Epithelial cell of esophagus (primary cell): ENCODE results near the gene PAGE4.

Experiments
- DNase-seq: peaks from one replicate; pipeline ENCODE4 v3.0.0; 2010; ENCODE audit warnings: low read depth
- H3K4me3 ChIP-seq: 2 replicates; pipeline ENCODE4 v1.5.1; 2011; ENCODE audit warnings: mild to moderate bottlenecking, low read length, control low read depth
- CTCF ChIP-seq: IDR thresholded peaks from 2 replicates; pipeline ENCODE4 v1.5.1; 2011; ENCODE audit warnings: low read depth, mild to moderate bottlenecking, low read length, control low read depth, inconsistent platforms; ENCODE audit not compliant: insufficient read depth; ENCODE audit errors: missing control alignments

PAGE4 gene

GRCh38 chrX:49862093-49862492 is 33.0 kb downstream of the PAGE4 start:
- no peak for TF ChIP-seq CTCF
- no peak overlapping the region for H3K4me3 ChIP-seq
- no peak for DNase-seq

- H3K4me3 ChIP-seq = no peak overlapping the region
- no peak for TF ChIP-seq CTCF
- no peak for DNase-seq
Measured at GRCh38 chrX:49868739-49869138, 39.6 kb downstream of the PAGE4 start.

GRCh38 chrX:49876750-49877149 is 47.6 kb downstream of the PAGE4 start:
- peak; percentile 50 for TF ChIP-seq CTCF
- no peak overlapping the region for H3K4me3 ChIP-seq
- peak; percentile 40 for DNase-seq

GRCh38 chrX:49877397-49878101 is 48.4 kb downstream of the PAGE4 start:
- no peak for DNase-seq
- no peak for TF ChIP-seq CTCF
- H3K4me3 ChIP-seq = no peak overlapping the region

- no peak for TF ChIP-seq CTCF
- DNase-seq = no peak
- peak overlapping the region; percentile 49 for H3K4me3 ChIP-seq
Measured at GRCh38 chrX:49878128-49878833, 49.2 kb downstream of the PAGE4 start.

GRCh38 chrX:49878834-49879655 is 49.9 kb downstream of the PAGE4 start, which contains the start of gene USP27X:
TSS of gene USP27X (plus strand) at chrX:49879484. CDS start at chrX:49880308, 824 bp downstream.
- DNase-seq = peak; percentile 78
- peak; percentile 40 for TF ChIP-seq CTCF
- peak within 1 kb of the TSS; percentile 49 for H3K4me3 ChIP-seq
